NB4 (cell line): ENCODE data around the gene BCL7A.
A peak's percentile ranks its signal among the peaks of the same experiment; 100 is the strongest.

ENCODE experiments used
- DNase-seq: peaks from one replicate; pipeline ENCODE4 v3.0.0; 2010; ENCODE audit warnings: low read depth
- H3K4me3 ChIP-seq: one replicate; pipeline ENCODE4 v1.5.1; 2011; ENCODE audit warnings: mild to moderate bottlenecking, low read depth, low read length, moderate library complexity
- CTCF ChIP-seq: IDR thresholded peaks from one replicate; pipeline ENCODE4 v1.5.1; 2012; ENCODE audit warnings: low read depth, low read length
- MAX ChIP-seq: IDR thresholded peaks from 2 replicates; pipeline ENCODE4 v1.6.1; 2011; ENCODE audit warnings: low read depth, low read length
- MYC ChIP-seq: IDR thresholded peaks from 2 replicates; pipeline ENCODE4 v1.6.1; 2011; ENCODE audit warnings: low read depth, low read length
- POLR2A ChIP-seq: IDR thresholded peaks from 2 replicates; pipeline ENCODE4 v1.6.1; 2011; ENCODE audit warnings: mild to moderate bottlenecking; ENCODE audit not compliant: insufficient read length; ENCODE audit errors: extremely low read depth

BCL7A gene

GRCh38 chr12:122080149-122081082 is 58.7 kb downstream of the BCL7A start:
- peak; percentile 86 for DNase-seq
- no peak for TF ChIP-seq CTCF
- peak; percentile 27; the same call in 1 of the 2 replicates for TF ChIP-seq MYC
- peak overlapping the region; percentile 84 for H3K4me3 ChIP-seq

- TF ChIP-seq MYC (no peak), POLR2A (no peak), CTCF (no peak)
- peak overlapping the region; percentile 84 for H3K4me3 ChIP-seq
- DNase-seq, result peak; percentile 44
Observed at GRCh38 chr12:122081083-122081696, 59.5 kb downstream of the BCL7A start.

- TF ChIP-seq CTCF (no peak), POLR2A (no peak), MYC (0 out of 2 replicates have a peak, but pooled peaks have one; percentile 24), MAX (peak; percentile 61; the same call in 1 of the 2 replicates)
- peak; percentile 95 for DNase-seq
- peak overlapping the region; percentile 84 for H3K4me3 ChIP-seq
Observed at GRCh38 chr12:122081697-122082221, 60.1 kb downstream of the BCL7A start.

GRCh38 chr12:122082621-122083356 is 61.1 kb downstream of the BCL7A start:
- H3K4me3 ChIP-seq, result peak overlapping the region; percentile 84
- no peak for TF ChIP-seq MAX
- TF ChIP-seq MYC, result no peak
- DNase-seq, result no peak

- TF ChIP-seq MAX (no peak), MYC (no peak), POLR2A (no peak), CTCF (no peak)
- H3K4me3 ChIP-seq, result no peak overlapping the region
- no peak for DNase-seq
Observed at GRCh38 chr12:122084857-122085405, 63.2 kb downstream of the BCL7A start.

GRCh38 chr12:122085591-122085990 is 63.9 kb downstream of the BCL7A start:
- DNase-seq, result no peak
- H3K4me3 ChIP-seq, result no peak overlapping the region
- TF ChIP-seq MAX (no peak), POLR2A (no peak), CTCF (no peak), MYC (no peak)
